ENCODE results near the gene CRAMP1.
A peak's percentile ranks its signal among the peaks of the same experiment; 100 is the strongest.

Gene CRAMP1

GRCh38 chr16:1596516-1596915, 15.6 kb upstream of the CRAMP1 start:
- no peak for DNase-seq (ENCODE audit: low read depth, low spot score)

GRCh38 chr16:1597154-1597553, 15.0 kb upstream of the CRAMP1 start:
- DNase-seq (ENCODE audit: low read depth, low spot score) = no peak

DNA sequence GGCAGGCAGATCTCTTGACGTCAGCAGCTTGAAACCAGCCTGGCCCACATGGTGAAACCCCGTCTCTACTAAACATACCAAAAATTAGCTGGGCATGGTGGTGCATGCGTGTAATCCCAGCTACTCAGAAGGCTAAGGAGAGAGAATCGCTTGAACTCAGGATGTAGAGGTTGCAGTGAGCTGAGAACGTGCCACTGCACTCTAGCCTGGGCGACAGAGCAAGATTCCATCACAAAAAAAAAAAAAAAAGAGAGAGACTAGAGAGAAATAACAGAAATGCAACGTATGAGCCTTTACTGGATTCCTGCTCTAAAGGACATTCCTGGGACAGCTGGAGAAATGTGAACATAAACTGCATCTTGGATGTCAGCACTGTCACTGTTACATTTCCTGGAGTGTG, 11.1 kb upstream of the CRAMP1 start:
- DNase-seq (ENCODE audit: low read depth, low spot score) = no peak

GRCh38 chr16:1601489-1601888, 10.7 kb upstream of the CRAMP1 start:
- DNase-seq (ENCODE audit: low read depth, low spot score) = no peak

GRCh38 chr16:1602285-1602684, 9.9 kb upstream of the CRAMP1 start:
- DNase-seq (ENCODE audit: low read depth, low spot score) = no peak

DNA sequence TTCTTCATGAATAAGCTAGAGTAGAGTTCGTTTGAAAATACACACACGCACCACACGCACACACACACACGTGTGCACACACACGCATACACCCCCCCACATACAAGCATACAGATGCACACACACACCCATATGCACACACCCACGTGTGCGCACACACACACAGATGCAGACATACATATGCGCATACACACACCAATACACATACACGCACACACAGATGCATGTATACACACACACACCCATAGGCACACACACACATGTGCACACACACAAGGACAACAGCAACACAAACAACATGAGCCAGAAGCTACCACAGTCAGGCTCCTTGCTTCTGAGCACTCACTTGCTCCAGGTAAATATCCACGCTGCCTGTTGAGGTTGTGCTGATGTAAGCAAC, 5.4 kb upstream of the CRAMP1 start:
- no peak for DNase-seq (ENCODE audit: low read depth, low spot score)

DNA sequence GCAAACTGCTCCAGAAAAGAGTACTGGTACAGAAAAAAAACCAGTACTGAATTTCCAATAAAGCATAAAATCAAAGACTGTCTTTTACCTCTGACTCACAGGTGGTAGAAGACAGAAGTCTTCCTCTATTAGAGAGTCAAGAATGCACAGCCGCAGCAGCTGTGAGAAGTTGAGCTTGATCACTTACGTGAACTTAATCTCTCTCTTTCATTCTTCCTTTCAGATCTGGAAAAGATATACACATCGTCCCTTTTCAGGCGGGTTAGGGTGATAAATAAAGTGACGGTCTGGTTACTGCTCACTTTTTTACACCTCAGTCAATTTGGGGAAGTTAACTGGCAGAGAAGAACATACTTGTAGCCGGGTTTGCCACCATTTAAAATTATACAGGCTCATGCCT, 4.2 kb upstream of the CRAMP1 start:
- no peak for DNase-seq (ENCODE audit: low read depth, low spot score)

DNA sequence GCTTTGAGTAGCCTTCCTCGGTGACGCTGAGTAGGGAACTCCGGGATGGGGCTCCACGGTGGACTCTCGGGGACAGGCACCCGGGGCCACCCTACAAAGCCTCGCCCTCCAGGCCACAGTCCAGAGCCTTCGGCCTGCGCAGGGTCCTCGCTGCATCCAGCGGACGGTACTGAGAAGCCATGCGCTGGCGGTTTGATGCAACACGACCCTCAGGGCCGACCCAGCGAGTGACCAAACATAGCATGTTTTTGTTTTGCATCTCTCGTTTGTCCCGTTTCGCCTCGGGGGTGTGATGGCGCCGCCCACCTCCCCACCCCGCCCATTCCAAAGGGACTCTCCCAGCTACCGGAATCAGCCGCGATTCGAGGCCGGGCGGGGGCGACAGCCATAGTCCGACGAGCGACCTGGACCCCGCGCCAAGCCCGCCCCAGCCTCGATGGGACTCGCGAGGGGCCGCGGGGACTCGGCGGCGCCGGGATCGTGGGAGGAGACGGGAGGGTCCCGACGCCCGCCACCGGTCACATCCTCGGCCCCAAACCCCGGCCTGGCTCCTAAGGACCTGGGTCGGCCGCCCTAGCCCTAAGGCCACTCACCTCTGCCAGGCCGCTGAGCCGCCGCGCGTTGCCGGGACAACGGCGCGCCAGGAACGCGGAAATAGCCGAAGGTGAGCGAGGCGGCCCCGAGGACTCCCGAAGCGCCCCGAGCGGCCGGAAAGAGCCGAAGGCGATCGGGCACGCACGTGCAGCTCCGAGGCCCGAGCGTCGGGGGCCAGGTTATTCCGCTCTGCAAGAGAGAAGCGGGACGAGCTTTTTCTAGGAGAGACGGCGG, 1.9 kb upstream of the CRAMP1 start:
- DNase-seq (ENCODE audit: low read depth, low spot score) = peak; percentile 81

DNA sequence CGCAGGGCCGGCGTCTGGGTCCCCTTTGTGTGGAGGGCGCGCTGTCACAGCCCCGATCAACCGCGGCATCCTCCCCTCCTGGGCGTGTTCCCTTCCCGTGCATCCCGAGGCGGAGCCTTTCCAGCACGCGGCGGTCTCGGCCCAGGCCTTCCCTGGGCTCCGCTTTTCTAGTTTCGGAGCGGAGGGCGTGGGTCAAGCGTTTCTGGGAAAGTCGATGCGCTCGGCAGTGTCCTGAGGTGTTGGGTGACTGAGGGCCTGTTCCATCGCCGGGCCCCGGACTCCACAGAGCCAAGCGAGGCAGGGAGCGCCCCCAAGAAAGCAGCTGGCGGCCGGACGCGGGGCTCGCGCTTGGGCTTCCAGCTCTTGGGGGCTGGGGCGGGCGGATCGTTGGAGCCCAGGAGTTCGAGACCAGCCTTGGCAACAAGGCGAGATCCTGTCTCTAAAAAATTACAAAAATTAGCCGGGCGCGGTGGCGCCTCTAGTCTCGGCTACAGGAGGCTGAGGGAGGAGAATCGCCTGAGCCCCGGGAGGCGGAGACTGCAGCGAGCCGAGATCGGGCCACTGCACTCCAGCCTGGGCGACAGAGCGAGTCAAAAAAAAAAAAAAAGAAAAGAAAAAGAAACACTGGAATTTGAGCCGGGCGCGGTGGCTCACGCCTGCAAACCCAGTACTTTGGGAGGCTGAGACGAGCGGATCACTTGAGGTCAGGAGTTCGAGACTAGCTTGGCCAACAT, 1.1 kb upstream of the CRAMP1 start:
- DNase-seq (ENCODE audit: low read depth, low spot score) = no peak

DNA sequence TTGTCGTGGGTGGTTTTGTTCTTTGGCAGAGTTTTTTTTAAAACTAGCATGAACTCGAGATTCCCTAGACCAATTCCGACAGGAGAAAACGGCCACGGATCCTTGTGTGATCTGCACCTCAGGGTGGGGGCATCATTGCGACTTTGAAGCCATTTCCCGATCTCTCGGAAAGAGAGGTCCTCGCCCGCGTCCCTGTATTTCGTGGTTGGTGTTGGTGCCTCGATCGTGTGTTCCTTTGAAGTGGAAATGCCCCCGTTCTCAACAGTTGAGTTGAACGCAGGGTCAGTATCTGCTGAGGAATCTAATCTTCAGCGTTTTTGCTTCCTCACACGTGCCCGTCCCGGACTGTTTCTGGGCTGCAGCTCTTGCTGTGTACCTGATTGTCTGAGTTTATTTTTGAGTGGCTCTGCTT, 1.1 kb downstream of the CRAMP1 start:
- DNase-seq (ENCODE audit: low read depth, low spot score) = no peak

DNA sequence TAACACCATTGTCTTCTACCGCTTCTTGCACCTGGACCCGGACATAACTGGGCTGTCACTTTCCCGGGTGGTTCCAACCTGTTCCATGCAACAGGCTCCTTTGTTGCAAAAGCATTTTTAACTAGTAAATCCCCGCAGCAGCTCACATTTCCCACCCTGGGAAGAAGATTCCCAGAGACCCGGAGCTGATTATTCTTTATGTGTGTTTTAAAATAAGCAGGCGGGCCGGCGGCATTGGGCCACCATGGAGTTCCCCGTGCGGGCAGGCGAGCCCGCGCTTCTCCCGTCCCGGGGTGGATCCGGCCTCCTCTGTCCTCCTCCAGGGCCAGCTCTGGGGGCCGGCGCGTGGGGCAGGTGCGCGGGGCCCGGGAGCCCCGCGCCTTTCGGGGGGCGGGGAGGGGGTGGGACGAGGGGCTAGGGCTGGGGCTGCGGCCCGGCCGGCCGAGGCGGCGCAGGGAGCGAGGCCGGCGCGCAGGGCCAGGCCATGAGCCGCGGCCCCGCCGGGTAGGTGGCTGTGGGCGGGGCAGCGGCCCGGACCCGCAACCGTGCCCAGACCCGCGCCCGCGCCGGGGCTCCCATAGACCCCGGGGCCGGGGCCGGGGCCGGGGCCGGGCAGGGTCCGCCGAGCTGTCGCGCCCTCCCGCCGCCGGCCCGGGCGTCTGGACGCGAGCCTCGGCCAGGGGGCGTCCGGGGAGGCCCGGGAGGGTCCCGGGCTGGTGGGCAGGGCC, 1.7 kb downstream of the CRAMP1 start:
- DNase-seq (ENCODE audit: low read depth, low spot score) = no peak

- no peak for DNase-seq (ENCODE audit: low read depth, low spot score)
These were observed 2.4 kb downstream of the CRAMP1 start for GRCh38 chr16:1614456-1615102.

DNA sequence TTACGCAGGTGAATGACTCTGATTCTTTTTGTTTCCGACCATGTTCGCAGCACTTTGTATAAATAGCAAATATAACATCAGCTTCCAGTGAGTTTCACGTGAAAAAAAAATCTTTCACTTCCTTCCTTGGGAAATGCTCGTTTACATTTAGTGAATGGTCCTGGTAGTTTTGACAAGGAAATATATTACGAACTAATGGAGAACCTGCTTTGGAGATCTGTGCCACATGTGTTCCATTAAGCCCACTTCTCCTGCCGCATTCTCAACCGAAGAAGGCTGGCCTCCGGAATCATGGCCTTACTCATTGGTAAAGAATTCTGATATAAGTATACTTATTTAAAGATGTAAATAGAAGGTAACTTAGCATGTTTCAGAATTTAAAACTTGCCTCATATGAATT, 3.6 kb downstream of the CRAMP1 start:
- DNase-seq (ENCODE audit: low read depth, low spot score) = no peak

- no peak for DNase-seq (ENCODE audit: low read depth, low spot score)
These were observed 7.8 kb downstream of the CRAMP1 start for GRCh38 chr16:1619976-1620375.

DNA sequence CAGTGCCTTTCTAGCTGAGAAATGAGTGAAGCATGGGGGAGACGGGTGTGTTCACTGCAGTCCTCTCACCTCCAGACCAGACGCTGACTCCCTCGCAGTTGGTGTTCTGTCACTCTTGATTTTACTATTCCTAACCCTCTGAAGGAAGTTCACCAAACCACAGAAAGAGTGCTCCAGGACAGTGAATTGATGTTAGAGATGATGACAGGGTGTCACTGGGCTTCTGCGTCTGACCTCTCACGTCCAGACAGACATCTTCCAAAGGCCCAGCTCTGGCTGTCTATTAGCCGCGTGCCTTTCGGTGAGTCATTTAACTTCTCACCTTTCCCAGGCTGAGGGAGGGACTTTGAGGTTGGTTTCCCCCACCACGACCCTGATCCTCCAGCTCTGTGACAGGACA, 8.2 kb downstream of the CRAMP1 start:
- no peak for DNase-seq (ENCODE audit: low read depth, low spot score)

DNA sequence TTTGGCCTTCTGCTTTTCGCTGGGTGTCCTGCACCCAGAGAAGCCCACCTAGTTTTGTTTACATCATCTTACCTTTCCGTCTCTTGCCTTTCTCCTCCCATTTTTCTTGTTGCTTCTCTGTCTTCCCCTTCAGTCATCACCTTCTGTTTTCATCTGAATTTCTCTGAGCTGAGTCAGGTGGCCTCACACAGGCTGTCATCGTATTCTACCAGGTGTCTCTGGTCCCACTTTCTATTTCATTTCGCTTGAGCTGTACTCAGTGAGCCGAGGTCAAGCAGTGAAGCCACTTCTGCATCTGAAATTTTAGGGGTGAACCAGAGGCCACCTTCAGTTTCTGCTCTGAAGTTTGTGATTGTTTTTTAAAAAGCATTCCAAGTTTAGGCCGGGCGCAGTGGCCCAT, 9.7 kb downstream of the CRAMP1 start:
- DNase-seq (ENCODE audit: low read depth, low spot score) = no peak

DNA sequence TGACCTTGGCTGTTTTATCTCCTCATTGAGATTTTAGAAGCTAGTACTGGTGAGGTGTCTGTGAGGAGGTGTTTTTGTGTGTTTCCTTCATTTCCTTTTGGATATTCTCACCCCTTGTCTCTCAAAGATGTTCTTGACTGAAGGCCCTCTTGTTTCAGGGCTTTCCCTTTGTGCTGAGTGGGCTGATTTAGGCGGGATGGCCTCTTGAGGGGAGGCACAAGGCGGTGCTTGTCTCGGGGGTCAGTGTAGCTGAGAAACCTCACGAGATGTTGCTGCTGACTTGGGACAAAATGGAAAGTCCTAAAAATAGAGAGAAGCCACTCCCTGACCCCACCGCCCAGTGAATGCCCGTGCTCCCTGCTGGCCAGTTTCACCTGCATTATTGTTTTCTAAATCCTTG, 14.2 kb downstream of the CRAMP1 start:
- DNase-seq (ENCODE audit: low read depth, low spot score) = no peak

DNA sequence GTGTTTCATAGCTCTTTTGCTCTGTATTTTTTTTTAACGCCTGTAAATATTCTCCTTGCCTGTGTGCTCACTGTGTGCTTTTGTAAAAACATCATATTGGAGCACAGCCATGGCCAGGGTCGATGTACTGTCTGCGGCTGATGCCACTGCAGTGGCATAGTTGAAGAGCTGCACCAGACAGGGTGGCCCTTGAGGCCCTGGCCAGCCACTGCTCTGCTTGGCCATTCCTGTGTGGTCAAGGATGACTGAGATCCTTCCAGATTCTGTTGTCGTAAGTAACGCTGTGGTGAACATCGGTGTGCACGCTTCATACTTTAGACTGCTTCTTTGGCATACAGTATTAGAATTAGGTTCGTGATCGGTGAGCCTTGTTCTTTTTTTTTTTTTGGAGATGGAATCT, 14.6 kb downstream of the CRAMP1 start:
- no peak for DNase-seq (ENCODE audit: low read depth, low spot score)

GRCh38 chr16:1630450-1631213, 18.5 kb downstream of the CRAMP1 start:
- no peak for DNase-seq (ENCODE audit: low read depth, low spot score)

GRCh38 chr16:1631230-1631629, 19.1 kb downstream of the CRAMP1 start:
- DNase-seq (ENCODE audit: low read depth, low spot score) = no peak

DNA sequence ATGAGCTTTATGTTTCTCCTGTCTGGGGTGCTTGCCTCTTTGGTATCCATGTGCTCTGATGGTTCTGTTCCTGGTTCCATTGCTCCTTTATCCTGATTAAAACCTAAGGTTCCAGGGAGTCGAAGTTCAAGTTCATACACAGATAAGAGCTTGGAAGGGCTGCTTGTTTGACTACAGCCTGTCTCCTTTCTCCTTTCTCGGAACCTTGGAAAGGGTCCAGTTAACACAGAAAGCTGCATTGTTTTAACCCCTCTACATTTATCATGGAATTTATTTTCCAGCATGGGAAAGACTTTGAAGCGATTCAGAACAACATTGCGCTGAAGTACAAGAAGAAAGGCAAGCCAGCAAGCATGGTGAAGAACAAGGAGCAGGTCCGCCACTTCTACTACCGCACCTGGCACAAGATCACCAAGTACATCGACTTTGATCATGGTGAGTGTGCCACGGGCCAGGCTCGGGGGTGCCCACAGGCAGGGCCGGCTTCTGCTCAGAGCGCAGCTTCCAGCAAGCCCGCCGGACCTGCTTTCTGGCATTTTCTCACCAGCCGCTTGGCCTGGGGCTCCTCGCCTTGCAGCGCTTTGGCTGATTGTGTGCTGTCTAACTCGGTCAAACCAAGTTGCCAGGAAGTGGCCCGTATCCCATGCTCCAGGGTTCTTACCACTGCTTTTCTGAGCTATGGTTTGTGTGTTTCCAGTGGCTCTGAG, 19.9 kb downstream of the CRAMP1 start:
- DNase-seq (ENCODE audit: low read depth, low spot score) = no peak

Measured in activated naive CD8-positive, alpha-beta T cell treated with anti-CD3 and anti-CD28 coated beads, Interleukin-2, amount 50 U/mL, for 16 hours (primary cell).